Central memory CD8-positive, alpha-beta T cell (primary cell): ENCODE data around the gene ITPR1.

Source experiments
- ATAC-seq: fragments of 150-1000 bp; cut with Tn5 transposase; replicated peaks from 2 replicates; pipeline ENCODE4 v1.10.0; 2022; ENCODE audit warnings: mild to moderate bottlenecking, moderate FRiP score, moderate number of reproducible peaks; ENCODE audit not compliant: poor library complexity, severe bottlenecking; ENCODE audit errors: extremely low read depth
- DNase-seq, 2 donors: peaks; one replicate each; pipeline ENCODE4 v3.0.0; 2021; ENCODE audit warnings: low spot score in 2 of 2
- H3K27ac Mint-ChIP-seq: one replicate; pipeline ENCODE4 v1.8.0; 2022; ENCODE audit warnings: low read depth, mild to moderate bottlenecking, moderate library complexity, mixed read lengths
- H3K27me3 Mint-ChIP-seq: one replicate; pipeline ENCODE4 v1.8.0; 2022; ENCODE audit warnings: mixed read lengths
- H3K36me3 Mint-ChIP-seq: one replicate; pipeline ENCODE4 v1.8.0; 2022; ENCODE audit warnings: mild to moderate bottlenecking, moderate library complexity, mixed read lengths; ENCODE audit not compliant: insufficient read depth
- H3K4me1 Mint-ChIP-seq: one replicate; pipeline ENCODE4 v1.8.0; 2022; ENCODE audit warnings: mixed read lengths
- H3K4me3 Mint-ChIP-seq: one replicate; pipeline ENCODE4 v1.8.0; 2022; ENCODE audit warnings: mild to moderate bottlenecking, moderate library complexity, mixed read lengths
- H3K9me3 Mint-ChIP-seq: one replicate; pipeline ENCODE4 v1.8.0; 2022; ENCODE audit warnings: mixed read lengths

Gene ITPR1

DNA sequence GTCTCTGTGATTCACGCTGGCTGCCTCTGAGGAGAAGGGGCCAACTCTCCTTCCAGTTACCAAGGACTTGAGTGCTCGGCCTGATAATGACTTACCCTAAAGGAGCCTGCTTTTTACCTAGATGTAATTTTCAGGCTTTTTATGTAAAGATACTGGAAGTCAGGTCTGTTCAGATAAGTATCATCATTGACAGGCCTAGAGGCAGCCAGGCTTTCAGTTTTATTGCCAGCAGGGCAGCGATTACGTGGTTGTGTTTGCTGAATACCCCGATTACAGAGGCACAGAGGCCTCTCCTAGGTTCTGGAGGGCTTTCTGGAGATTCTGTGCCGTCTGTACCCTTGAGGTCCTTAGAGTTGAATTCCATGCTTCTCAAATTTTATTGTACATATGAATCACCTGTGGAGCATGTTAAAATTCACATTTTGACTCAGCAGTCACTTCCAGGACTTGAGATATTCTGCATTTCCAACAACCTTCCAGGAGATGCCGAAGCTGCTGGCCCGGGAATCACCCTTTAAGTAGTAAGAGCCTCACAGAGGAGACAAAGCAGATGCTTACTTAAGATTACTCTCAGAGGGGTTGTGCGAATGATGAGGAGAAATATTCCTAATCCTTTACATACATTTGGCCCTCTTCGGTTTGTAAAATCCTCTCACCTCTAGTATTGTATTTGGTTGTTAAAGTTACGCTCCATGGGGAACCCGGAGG is 326.0 kb downstream of the ITPR1 start:
- no peak for DNase-seq

DNA sequence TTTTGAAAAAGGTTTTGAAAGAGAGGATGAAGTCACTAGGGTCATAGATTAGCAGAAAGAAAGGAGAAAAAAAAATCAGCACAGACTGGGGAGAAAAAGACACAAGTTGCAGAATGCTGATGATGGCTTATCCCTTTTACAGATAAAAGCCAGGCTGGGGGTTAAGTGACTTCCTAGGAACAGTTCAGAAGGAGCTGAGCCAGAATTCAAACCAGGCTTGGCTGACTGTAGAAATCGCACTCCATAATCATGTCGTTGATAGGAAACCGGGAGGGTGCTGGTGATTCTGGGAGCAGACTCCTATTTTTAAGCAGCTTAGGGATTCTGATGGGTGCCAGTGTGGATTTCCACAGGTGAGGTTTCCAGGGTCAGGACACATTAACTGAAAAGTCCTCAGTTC is 326.6 kb downstream of the ITPR1 start:
- Mint-ChIP-seq H3K36me3 (peaks cover 22% of the 10 kb centered on the region), H3K27ac (peak overlapping the region; percentile 94), H3K4me1 (peaks cover 35% of the 10 kb centered on the region), H3K27me3 (no peaks in the 10 kb centered on the region), H3K9me3 (no peaks in the 10 kb centered on the region), H3K4me3 (no peak overlapping the region)
- DNase-seq (no peak), ATAC-seq (no peak)

More for the DNA sequence above, 326.0 kb downstream of the ITPR1 start:
- Mint-ChIP-seq H3K9me3 (no peaks in the 10 kb centered on the region), H3K27me3 (no peaks in the 10 kb centered on the region), H3K27ac (peak overlapping the region; percentile 94), H3K36me3 (peaks cover 23% of the 10 kb centered on the region), H3K4me1 (peaks cover 35% of the 10 kb centered on the region), H3K4me3 (no peak overlapping the region)
- no peak for ATAC-seq

DNA sequence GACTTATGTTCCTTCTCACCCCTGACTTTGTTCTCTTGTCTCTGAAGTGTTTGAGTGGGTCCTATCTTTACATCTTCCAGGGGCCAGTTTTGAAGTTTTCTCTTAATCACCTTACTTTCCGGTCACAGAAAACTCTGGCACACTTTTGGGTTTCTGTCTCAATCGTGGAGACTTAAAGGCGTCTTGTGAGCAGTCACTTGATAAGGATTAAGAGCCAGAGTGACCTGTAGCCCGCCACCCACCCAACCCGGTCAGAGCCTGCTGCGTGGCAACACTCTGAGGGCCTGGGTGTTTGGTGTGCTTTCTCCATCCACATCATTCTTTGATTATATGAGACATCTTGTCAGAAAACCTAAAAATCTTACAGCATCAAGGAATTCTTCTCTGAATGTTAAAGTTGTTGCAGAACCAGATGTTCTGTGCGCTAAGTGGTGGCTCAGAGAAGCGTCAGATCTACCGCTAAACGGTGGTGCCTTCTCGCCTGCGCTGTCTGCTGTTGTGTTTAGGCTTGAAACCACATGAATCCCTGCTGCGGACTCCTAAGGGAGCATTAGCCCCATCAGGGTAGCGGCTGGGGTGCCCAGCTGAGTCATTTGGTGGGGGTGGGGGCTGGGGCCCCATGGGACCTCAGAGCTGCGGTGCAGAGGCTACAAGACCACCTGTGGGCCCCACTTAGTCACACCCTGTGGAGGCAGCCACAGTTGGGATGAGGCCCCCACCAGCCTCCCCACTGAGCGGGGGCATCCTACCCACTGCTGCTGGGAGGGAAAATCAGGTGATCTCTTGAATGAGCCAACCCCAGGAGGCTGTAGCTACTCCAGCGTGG is 327.4 kb downstream of the ITPR1 start:
- ATAC-seq (no peak), DNase-seq (no peak)
- H3K4me1 Mint-ChIP-seq: peaks cover 42% of the 10 kb centered on the region
- peaks cover 19% of the 10 kb centered on the region for H3K36me3 Mint-ChIP-seq
- peak overlapping the region; percentile 94 for H3K27ac Mint-ChIP-seq
- H3K9me3 Mint-ChIP-seq: no peaks in the 10 kb centered on the region
- no peaks in the 10 kb centered on the region for H3K27me3 Mint-ChIP-seq
- no peak overlapping the region for H3K4me3 Mint-ChIP-seq

DNA sequence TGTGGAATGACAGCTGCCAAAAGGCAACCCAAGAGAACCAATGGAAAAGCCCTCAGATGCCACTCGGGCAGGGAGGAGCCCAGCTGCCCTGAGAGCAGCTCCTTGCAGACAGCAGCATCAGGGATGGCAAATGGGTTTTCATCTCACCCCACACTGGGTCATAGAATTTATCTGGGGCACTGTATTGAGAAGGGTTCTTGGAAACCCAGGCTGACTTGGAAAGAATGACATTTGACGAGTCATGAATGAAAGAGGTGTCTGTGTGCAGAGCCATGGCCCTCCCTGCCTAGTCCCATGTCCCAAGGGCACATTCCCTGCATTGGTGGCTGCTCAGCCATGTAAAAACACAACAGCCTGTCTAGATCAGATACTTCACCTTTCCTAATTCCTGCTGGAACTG is 328.2 kb downstream of the ITPR1 start:
- no peaks in the 10 kb centered on the region for H3K27me3 Mint-ChIP-seq
- peaks cover 19% of the 10 kb centered on the region for H3K36me3 Mint-ChIP-seq
- ATAC-seq (no peak), DNase-seq (no peak)
- H3K27ac Mint-ChIP-seq: peak overlapping the region; percentile 94
- no peaks in the 10 kb centered on the region for H3K9me3 Mint-ChIP-seq
- no peak overlapping the region for H3K4me3 Mint-ChIP-seq
- H3K4me1 Mint-ChIP-seq: peaks cover 51% of the 10 kb centered on the region

DNA sequence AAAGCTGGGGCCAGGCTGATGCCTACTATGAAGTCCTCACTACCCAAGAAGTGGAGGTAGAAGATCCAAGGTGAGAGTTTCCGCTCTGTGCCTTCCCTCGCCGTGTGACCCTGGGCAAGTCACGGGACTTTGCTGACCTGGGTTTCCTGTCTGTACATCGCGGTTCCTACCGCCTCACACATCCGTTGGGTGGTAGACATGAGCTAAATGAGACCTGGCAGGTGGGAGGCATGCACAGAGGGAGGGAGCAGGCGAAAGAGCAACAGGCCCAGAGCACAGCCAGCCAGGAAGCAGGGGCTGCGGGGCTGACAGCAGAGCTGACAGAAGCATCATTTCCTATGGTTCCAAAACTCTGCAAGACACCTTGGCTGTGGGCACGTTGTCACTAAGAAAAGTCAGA is 328.8 kb downstream of the ITPR1 start:
- H3K9me3 Mint-ChIP-seq: no peaks in the 10 kb centered on the region

DNA sequence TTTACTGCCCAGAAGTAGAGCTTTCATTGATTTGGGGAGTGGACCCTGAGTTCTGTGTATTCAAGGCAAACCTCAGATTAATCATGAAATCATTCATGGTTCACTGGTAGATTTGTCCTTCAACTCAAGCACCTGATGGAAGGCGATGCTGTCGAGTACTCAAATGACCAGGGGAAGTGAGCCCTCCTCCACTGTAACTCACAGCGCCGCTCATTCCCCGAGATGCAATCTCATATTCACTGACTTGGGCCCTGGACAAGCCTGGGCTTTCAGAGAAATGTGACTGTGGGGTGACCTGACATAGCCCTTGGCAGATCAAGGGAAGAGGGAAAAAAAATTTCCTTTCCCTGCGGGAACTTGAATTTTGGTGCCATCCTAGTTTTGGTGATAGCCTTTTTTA is 329.4 kb downstream of the ITPR1 start:
- Mint-ChIP-seq H3K4me1 (peaks cover 58% of the 10 kb centered on the region), H3K4me3 (peak overlapping the region; percentile 44), H3K27ac (peak overlapping the region; percentile 94), H3K9me3 (no peaks in the 10 kb centered on the region), H3K27me3 (no peaks in the 10 kb centered on the region), H3K36me3 (peaks cover 14% of the 10 kb centered on the region)
- no peak for DNase-seq
- ATAC-seq: no peak

More for the DNA sequence above, 328.8 kb downstream of the ITPR1 start:
- Mint-ChIP-seq H3K27me3 (no peaks in the 10 kb centered on the region), H3K27ac (peak overlapping the region; percentile 94), H3K36me3 (peaks cover 17% of the 10 kb centered on the region), H3K4me1 (peaks cover 53% of the 10 kb centered on the region), H3K4me3 (peak overlapping the region; percentile 44)
- peak; percentile 64 to 88 for DNase-seq
- ATAC-seq: peak; percentile 97

DNA sequence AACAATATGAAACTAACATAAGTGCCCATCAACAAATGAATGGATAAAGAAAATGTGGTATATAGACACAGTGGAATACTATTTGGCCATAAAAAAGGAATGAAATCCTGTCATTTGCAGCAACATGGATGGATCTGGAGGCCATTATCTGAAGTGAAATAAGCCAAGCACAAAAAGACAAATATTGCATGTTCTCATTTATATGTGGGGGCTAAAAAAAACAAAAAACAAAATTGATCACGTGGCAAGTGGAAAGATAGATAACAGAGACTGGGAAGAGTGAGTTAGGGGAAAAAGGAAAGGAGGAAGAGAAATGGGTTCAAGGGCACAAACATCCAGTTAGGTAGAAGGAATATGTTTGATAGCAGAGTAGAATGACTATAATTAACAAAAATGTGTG is 330.2 kb downstream of the ITPR1 start:
- no peaks in the 10 kb centered on the region for H3K27me3 Mint-ChIP-seq
- peaks cover 62% of the 10 kb centered on the region for H3K4me1 Mint-ChIP-seq
- ATAC-seq: no peak
- H3K4me3 Mint-ChIP-seq: no peak overlapping the region
- H3K36me3 Mint-ChIP-seq: peaks cover 14% of the 10 kb centered on the region
- H3K27ac Mint-ChIP-seq: peak overlapping the region; percentile 94
- no peak for DNase-seq
- H3K9me3 Mint-ChIP-seq: no peaks in the 10 kb centered on the region

DNA sequence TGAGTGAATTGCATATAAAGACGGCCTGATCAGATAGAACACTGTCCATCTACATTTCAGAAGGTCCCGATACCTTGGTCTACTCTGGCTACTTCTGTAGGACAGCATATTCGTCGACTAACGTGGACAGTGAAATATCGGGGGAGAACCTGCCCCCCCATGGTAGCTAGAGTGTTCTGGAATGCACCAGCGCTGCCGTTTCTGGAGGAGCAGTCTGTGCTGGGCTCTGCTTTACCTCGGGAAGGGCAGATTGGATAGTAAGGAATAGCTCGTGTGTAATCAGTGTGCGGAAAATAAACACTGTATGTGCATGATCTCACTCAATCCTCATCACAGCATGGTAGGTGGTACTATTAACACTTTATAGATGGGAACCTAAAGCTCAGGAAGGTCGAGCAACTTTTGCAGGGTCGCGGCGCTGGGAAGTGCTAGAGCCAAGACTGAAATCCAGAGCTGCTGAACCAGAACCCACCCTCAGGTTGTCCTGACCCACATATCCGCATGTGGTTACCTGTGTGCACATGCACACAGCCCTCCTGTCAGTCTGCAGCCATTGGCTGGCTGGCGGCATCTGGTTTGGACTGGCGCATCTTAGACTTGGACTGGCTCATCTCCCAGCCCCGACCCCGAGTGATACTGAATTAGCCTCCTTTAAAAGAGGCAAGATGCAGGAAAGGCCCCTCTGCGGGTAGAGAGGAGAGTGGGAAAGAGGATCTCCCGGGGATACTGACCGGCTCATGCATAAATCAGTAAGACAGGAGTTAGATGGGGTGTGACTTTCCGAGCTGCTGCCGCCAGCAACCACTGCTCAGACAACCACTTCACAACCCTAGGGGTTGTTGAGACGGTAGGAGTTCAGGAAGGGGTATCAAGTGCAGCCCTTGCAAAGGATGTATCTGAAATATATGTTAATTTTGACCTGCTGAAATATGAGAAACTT is 331.1 kb downstream of the ITPR1 start:
- Mint-ChIP-seq H3K4me1 (peaks cover 66% of the 10 kb centered on the region), H3K4me3 (no peak overlapping the region), H3K36me3 (peaks cover 11% of the 10 kb centered on the region), H3K27ac (no peak overlapping the region), H3K9me3 (no peaks in the 10 kb centered on the region), H3K27me3 (no peaks in the 10 kb centered on the region)
- no peak for DNase-seq
- ATAC-seq: no peak

DNA sequence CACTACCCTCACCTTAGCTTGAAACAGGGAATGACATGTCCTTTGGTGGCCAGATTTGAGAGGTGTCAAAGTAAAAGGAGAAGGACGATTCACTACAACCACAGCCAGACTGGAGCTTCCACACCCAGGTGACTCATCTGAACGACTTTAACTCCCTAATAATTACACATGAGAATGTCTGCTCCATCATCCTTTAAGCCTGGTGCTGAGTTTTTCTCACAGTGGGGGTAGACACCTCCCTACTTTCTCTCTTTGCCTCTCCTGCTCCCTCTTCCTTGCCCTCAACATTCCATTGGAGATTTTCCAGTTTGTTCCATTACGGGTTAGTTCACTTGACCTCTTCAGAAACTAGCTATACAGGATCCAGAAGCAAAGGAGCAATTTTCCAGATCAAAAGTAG is 331.8 kb downstream of the ITPR1 start:
- no peaks in the 10 kb centered on the region for H3K27me3 Mint-ChIP-seq
- peaks cover 11% of the 10 kb centered on the region for H3K36me3 Mint-ChIP-seq
- peaks cover 71% of the 10 kb centered on the region for H3K4me1 Mint-ChIP-seq
- no peaks in the 10 kb centered on the region for H3K9me3 Mint-ChIP-seq
- ATAC-seq (no peak), DNase-seq (no peak)
- no peak overlapping the region for H3K4me3 Mint-ChIP-seq
- H3K27ac Mint-ChIP-seq: peak overlapping the region; percentile 89

DNA sequence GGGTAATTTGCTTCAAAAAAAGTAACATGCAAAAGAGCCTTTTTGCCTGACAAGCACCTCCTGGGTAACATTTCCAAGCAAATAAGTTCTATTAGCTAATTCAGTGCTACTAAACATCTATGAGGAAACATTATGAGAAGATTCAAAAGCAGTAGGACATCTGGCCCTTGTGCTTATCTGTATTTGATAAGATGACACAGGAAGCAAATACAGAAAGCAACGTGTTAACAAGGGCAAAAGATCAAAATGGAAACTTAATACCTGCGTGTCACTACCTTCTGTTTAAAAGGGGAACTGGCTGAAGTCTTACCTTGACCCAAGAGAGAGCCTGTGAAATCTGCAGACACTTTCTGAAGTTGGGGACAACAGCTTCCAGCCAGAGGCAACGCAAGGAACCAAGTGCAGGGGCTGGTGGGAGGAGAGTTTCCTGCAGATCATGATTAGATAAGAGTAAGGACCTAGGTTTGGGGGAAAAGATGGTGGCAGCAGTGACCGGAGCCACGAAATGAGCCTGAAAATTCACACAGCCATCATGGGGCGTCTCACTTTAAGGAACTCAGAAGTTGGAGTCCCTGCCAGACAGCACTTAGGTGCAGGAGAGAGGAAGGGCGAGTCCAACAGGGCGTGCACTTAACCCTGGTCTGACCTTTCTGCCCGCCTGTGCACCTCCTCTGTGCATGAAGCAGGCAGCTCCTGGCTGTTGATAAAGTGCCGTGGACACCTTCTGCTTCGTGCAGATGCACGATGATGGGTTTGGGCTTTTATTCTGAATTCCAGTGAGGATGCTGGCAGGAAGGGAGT is 332.5 kb downstream of the ITPR1 start:
- ATAC-seq (no peak), DNase-seq (no peak)
- H3K9me3 Mint-ChIP-seq: no peaks in the 10 kb centered on the region
- peak overlapping the region; percentile 61 for H3K4me3 Mint-ChIP-seq
- no peaks in the 10 kb centered on the region for H3K27me3 Mint-ChIP-seq
- peak overlapping the region; percentile 89 for H3K27ac Mint-ChIP-seq
- H3K36me3 Mint-ChIP-seq: peaks cover 13% of the 10 kb centered on the region
- H3K4me1 Mint-ChIP-seq: peaks cover 70% of the 10 kb centered on the region

DNA sequence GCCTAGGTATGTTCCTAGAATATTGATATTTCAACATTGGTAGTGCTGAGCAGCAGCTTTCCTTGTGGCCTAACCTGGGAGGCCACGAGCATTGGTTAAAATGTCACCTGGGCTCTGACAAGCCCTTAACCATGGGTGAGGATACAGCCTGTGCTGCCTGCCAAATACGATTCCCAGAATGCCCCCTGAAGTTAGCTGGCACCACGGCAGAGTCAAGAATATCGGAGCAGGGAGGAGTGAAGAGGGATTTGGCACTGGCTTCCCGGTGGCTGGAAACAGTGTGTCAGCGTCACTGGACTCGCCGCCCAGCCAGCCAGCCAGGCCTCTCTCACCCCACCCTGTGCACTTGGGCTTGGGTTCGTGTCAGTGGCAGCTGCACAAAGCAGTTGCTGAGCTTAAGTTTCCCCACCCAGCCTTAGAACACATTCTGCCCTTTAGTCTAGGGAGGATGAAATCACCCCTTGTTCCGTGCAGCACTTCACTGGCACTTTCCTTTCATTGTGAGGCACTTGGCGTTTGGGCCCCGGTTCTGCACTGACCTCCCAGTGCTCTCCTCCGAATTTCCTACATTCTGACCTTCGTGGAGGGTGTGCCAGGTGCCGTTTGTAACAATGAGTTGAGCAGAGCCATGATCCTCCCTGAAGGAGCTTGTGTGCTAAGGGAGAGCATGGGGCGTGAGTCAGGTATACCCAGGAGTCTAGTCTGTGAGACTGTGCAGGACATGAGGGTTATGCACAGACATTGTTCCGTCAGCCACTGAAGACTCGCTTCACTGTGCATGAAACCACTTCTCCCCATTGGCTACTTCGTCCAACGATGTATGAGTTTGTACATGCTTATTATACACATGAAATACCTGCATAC is 333.3 kb downstream of the ITPR1 start:
- Mint-ChIP-seq H3K9me3 (no peaks in the 10 kb centered on the region), H3K27ac (no peak overlapping the region), H3K36me3 (peaks cover 18% of the 10 kb centered on the region), H3K4me3 (peak overlapping the region; percentile 61), H3K27me3 (no peaks in the 10 kb centered on the region), H3K4me1 (peaks cover 70% of the 10 kb centered on the region)
- no peak for DNase-seq
- ATAC-seq: no peak
